Endothelial cell of umbilical vein (primary cell): ENCODE results near the gene ITPRID1. TPM values are rescaled to one million over a fixed set of nuclear protein-coding genes. Genes with fewer than 3 reads are reported as not detected.

Source experiments
- BruUV-seq: library from RNA; stranded (reverse); fragments of 400-500 nt; replicated peaks from 2 replicates; lab custom pipeline; 2021; lab: Mats Ljungman, UMichigan
- CTCF ChIA-PET: fragments of 300-600, 350-600 bp; sonication (Branson Sonifier 250); formaldehyde crosslinking; loops from one replicate; lab custom pipeline; 2021; ENCODE audit warnings: antibody characterized with exemption, inconsistent platforms; lab: Charles Lee
- POLR2A ChIA-PET: fragments of 300-600, 350-600 bp; sonication (Branson Sonifier 250); formaldehyde crosslinking; loops from one replicate; lab custom pipeline; 2021; ENCODE audit warnings: antibody characterized with exemption, inconsistent platforms; lab: Charles Lee
- DNase-seq: peaks from one replicate; pipeline ENCODE4 v3.0.0-alpha.2; 2011; ENCODE audit warnings: low read depth, low spot score
- FAIRE-seq: peaks from 2 replicates; lab custom pipeline; 2011; peaks lifted over from hg19 to GRCh38; lab: Jason Lieb, UNC
- H2AFZ ChIP-seq: 2 replicates; pipeline ENCODE4 v1.6.0; 2012; ENCODE audit warnings: low read depth, low read length, control low read depth, inconsistent platforms
- H3K27ac ChIP-seq: 2 replicates; pipeline ENCODE4 v1.5.1; 2011; ENCODE audit warnings: low read depth, mild to moderate bottlenecking, control low read depth, low read length, moderate library complexity; ENCODE audit not compliant: insufficient read depth
- H3K27me3 ChIP-seq, 2 experiments: 2 replicates each; pipeline versions ENCODE4 v1.6.0 to v1.6.1; 2011; ENCODE audit warnings: low read length in 2 of 2, mixed read lengths in 1 of 2; ENCODE audit not compliant: control insufficient read depth in 2 of 2, insufficient read depth in 2 of 2
- H3K36me3 ChIP-seq, 2 experiments: 2 replicates in 1 of 2; 3 replicates in 1 of 2; pipeline ENCODE4 v1.5.1; 2011; ENCODE audit warnings: low read length in 2 of 2, mild to moderate bottlenecking in 1 of 2, moderate library complexity in 1 of 2; ENCODE audit not compliant: control insufficient read depth in 2 of 2, insufficient read depth in 2 of 2; ENCODE audit errors: extremely low read depth in 1 of 2
- H3K4me1 ChIP-seq: 3 replicates; pipeline ENCODE4 v1.5.1; 2011; ENCODE audit warnings: mild to moderate bottlenecking, low read length; ENCODE audit not compliant: control insufficient read depth, insufficient read depth; ENCODE audit errors: extremely low read depth
- H3K4me2 ChIP-seq: 2 replicates; pipeline ENCODE4 v1.6.1; 2011; ENCODE audit warnings: low read length, control low read depth, mixed read lengths; ENCODE audit not compliant: insufficient read depth
- H3K4me3 ChIP-seq, 3 experiments: fragments of 200-600 bp in 1 of 3; sonication (generic), shearing (Covaris generic) in 1 of 3; replicated peaks in 1 of 3; 2 replicates each; pipeline ENCODE4 v1.5.1; 2011 to 2016; ENCODE audit warnings: control low read depth in 3 of 3, low read length in 3 of 3, mild to moderate bottlenecking in 2 of 3, inconsistent platforms in 1 of 3, low read depth in 1 of 3, moderate library complexity in 1 of 3; ENCODE audit not compliant: insufficient read depth in 1 of 3
- H3K79me2 ChIP-seq: 2 replicates; pipeline ENCODE4 v1.6.0; 2012; ENCODE audit warnings: low read length, inconsistent platforms; ENCODE audit not compliant: control insufficient read depth, insufficient read depth
- H3K9ac ChIP-seq: replicated peaks from 2 replicates; pipeline ENCODE3; 2011; ENCODE audit warnings: low read length, control low read depth; ENCODE audit not compliant: insufficient read depth; ENCODE audit errors: extremely low read depth
- H3K9me1 ChIP-seq: replicated peaks from 3 replicates; pipeline ENCODE4 v1.6.0; 2011; ENCODE audit warnings: mild to moderate bottlenecking, low read length; ENCODE audit not compliant: control insufficient read depth, insufficient read depth; ENCODE audit errors: extremely low read depth
- H3K9me3 ChIP-seq: replicated peaks from 2 replicates; pipeline ENCODE4 v1.5.1; 2012; ENCODE audit warnings: low read length, inconsistent platforms; ENCODE audit not compliant: control insufficient read depth, insufficient read depth
- H4K20me1 ChIP-seq: replicated peaks from 2 replicates; pipeline ENCODE3; 2011; ENCODE audit warnings: mild to moderate bottlenecking, low read length; ENCODE audit not compliant: control insufficient read depth, insufficient read depth; ENCODE audit errors: extremely low read depth
- CTCF ChIP-seq, 2 donors: IDR thresholded peaks; 1 replicate in 1 of 2; 2 replicates in 1 of 2; pipeline ENCODE4 v1.5.1; 2011; ENCODE audit warnings: low read length in 2 of 2, mild to moderate bottlenecking in 2 of 2, moderate library complexity in 2 of 2, control low read depth in 1 of 2, inconsistent platforms in 1 of 2, low read depth in 1 of 2; ENCODE audit not compliant: insufficient read depth in 1 of 2; ENCODE audit errors: extremely low read depth in 1 of 2
- EZH2 ChIP-seq: IDR thresholded peaks from 2 replicates; pipeline ENCODE4 v1.6.1; 2012; ENCODE audit warnings: borderline replicate concordance, low read depth, mild to moderate bottlenecking, moderate library complexity, low read length, inconsistent platforms; ENCODE audit not compliant: severe bottlenecking
- FOS ChIP-seq: IDR thresholded peaks from 2 replicates; pipeline ENCODE4 v1.6.1; 2011; ENCODE audit warnings: mild to moderate bottlenecking, low read length, moderate library complexity, borderline replicate concordance; ENCODE audit not compliant: insufficient read depth
- GATA2 ChIP-seq: IDR thresholded peaks from 2 replicates; pipeline ENCODE4 v1.7.0; 2011; ENCODE audit warnings: low read depth, mild to moderate bottlenecking, moderate library complexity, mixed read lengths, low read length; ENCODE audit not compliant: insufficient read length, insufficient read depth
- JUN ChIP-seq: IDR thresholded peaks from 2 replicates; pipeline ENCODE4 v1.6.1; 2011; ENCODE audit warnings: borderline replicate concordance, low read depth; ENCODE audit not compliant: insufficient read length, insufficient read depth
- MAX ChIP-seq: IDR thresholded peaks from 2 replicates; pipeline ENCODE4 v1.6.1; 2011; ENCODE audit not compliant: insufficient read depth, insufficient read length
- MYC ChIP-seq: IDR thresholded peaks from one replicate; pipeline ENCODE4 v1.6.1; 2011; ENCODE audit warnings: mild to moderate bottlenecking, low read depth, low read length
- POLR2A ChIP-seq: IDR thresholded peaks from 2 replicates; pipeline ENCODE4 v1.6.1; 2012; ENCODE audit warnings: low read depth, mild to moderate bottlenecking, control low read depth, low read length
- POLR2AphosphoS5 ChIP-seq: IDR thresholded peaks from 2 replicates; pipeline ENCODE4 v1.6.1; 2012; ENCODE audit warnings: low read depth, mild to moderate bottlenecking, control low read depth, low read length, moderate library complexity; ENCODE audit not compliant: insufficient read depth
- dilution Hi-C: fragments of 300-500 bp; cut with MboI; formaldehyde crosslinking; loops from one replicate; pipeline ENCODE4 v1.15.0; 2019; ENCODE audit warnings: low sequenced_read_pairs; ENCODE audit not compliant: extremely low pct_ligation_motif_present
- intact Hi-C: fragments of 100-400 bp; cut with micrococcal nuclease; formaldehyde crosslinking; loops from one replicate; pipeline ENCODE4 v1.10.0; 2022
- polyA plus RNA-seq, 4 experiments: library from polyadenylated mRNA; depleted of rRNA in 3 of 4; stranded (reverse) in 3 of 4; unstranded in 1 of 4; fragments of >200 nt; gene quantifications; 2 replicates each; pipeline versions ENCODE4 v1.2.1 to v1.2.3, GENCODE V29; 2011 to 2012; ENCODE audit warnings: missing spikeins in 1 of 4
- total RNA-seq: library from RNA; stranded (reverse); gene quantifications from 2 replicates; pipeline ENCODE4 v1.2.3, GENCODE V29; 2021

ITPRID1 gene
- total and polyA plus RNA-seq, 2 donors (not counting 3 experiments of a cell fraction or from before 2014, with no cell fraction given), result not detected

GRCh38 chr7:31553661-31554081 is 39.8 kb downstream of the ITPRID1 start:
- Histone ChIP-seq H2AFZ (no peak overlapping the region), H3K4me1 (no peaks in the 10 kb centered on the region), H3K9me1 (no peaks in the 10 kb centered on the region), H3K79me2 (no peaks in the 10 kb centered on the region), H4K20me1 (no peaks in the 10 kb centered on the region), H3K9ac (no peak overlapping the region), H3K9me3 (no peaks in the 10 kb centered on the region), H3K36me3 (no peaks in the 10 kb centered on the region), H3K27me3 (no peaks in the 10 kb centered on the region), H3K27ac (no peak overlapping the region), H3K4me3 (no peak overlapping the region), H3K4me2 (no peak overlapping the region)
- FAIRE-seq, result no peak
- DNase-seq, result no peak
- BruUV-seq, result no TSS peak
- intact Hi-C loops (no loop called here), dilution Hi-C loops (no loop called here)
- ChIA-PET CTCF (no interaction called here), POLR2A (no interaction called here)
- TF ChIP-seq POLR2A, result no peak
- no peak for TF ChIP-seq FOS

- no peak overlapping the region for H3K4me2 ChIP-seq
- no peaks in the 10 kb centered on the region for H4K20me1 ChIP-seq
- H3K4me3 ChIP-seq, result no peak overlapping the region
- no peaks in the 10 kb centered on the region for H3K27me3 ChIP-seq
- no peak overlapping the region for H2AFZ ChIP-seq
- H3K9ac ChIP-seq, result no peak overlapping the region
- CTCF ChIA-PET, result no interaction called here
- H3K36me3 ChIP-seq, result no peaks in the 10 kb centered on the region
- POLR2A ChIA-PET, result no interaction called here
- no peaks in the 10 kb centered on the region for H3K4me1 ChIP-seq
- BruUV-seq, result no TSS peak
- no peaks in the 10 kb centered on the region for H3K9me1 ChIP-seq
- TF ChIP-seq MYC, result no peak
- no peak for TF ChIP-seq POLR2A
- TF ChIP-seq POLR2AphosphoS5, result no peak
- TF ChIP-seq FOS, result no peak
- TF ChIP-seq GATA2, result no peak
- no peak for TF ChIP-seq JUN
- TF ChIP-seq MAX, result no peak
- no peak for TF ChIP-seq CTCF (IDR thresholded peaks at IDR 0.05; ENCODE audit: extremely low read depth in 1 of 2, insufficient read depth in 1 of 2, low read depth in 1 of 2, low read length in 2 of 2)
- no peak for TF ChIP-seq EZH2
- no peaks in the 10 kb centered on the region for H3K79me2 ChIP-seq
- intact Hi-C loops (no loop called here), dilution Hi-C loops (no loop called here)
- DNase-seq, result no peak
- no peak for FAIRE-seq
- no peaks in the 10 kb centered on the region for H3K9me3 ChIP-seq
- no peak overlapping the region for H3K27ac ChIP-seq
Observed at GRCh38 chr7:31562002-31562401, 48.1 kb downstream of the ITPRID1 start.
